HG03460 (cell line): ENCODE results near the gene ASXL1.
A peak's percentile ranks its signal among the peaks of the same experiment; 100 is the strongest.

Experiments
- ATAC-seq: cut with Tn5 transposase; IDR thresholded peaks from one replicate; pipeline ENCODE4 v1.9.1; 2021; ENCODE audit not compliant: unreplicated experiment

The ASXL1 gene

DNA sequence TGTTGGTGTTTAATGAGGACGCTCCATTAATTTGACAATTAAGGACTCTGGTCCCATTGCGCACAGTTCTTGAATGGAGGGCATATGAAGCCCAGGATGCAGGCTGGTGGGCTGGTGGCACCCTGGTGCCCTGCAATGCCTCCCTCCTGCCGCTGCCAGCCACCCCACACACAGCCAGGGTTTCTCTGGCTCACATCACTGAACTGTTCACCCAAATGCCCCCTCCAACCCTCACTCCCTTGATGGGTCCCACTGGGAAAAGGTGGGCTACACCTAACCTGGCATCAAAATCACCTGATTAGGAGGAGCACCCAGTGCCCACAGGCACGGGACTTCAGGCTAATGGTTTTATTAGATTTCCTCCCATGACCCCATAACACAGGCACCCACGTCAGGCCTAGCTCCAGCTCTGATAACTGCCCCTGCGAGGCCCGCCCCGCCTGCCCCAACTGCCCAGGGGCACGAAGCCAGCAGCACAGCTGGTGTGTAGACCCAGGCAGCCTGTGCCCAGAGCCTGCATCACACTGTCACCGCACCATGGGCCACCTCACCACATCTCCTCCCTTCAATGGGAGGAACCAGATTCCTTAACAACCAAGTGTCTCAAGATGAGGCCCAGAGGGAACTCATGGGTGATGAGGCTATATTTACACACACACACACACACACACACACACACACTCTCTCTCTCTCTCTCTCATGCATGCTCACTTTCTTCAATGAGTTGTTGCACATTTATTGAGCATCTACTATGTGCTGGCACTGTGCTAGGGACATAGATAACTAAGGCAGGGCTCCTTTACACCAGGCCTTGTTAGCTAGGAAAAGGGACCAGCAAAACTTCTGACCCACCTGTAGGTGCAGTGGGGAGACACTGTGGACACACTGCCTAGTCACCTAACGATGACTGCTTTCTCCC, 119.7 kb downstream of the ASXL1 start:
- ATAC-seq: no peak

DNA sequence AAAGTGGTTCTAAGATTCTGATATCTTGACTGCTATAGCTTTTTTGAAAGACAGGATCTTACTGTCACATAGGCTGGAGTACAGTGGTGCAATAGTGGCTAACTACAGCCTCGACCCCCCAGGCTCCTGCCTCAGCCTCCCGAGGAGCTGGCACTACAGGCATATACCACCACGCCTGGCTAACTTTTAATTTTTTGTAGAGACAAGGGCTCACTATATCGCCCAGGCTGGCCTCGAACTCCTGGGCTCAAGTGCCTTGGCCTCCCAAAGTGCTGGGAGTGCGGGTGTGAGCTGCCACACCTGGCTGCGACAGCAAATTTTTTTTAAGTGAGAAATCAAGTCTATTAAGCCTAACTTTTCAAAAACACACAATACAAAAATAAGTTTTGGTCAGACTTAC, 120.4 kb downstream of the ASXL1 start:
- ATAC-seq: no peak

DNA sequence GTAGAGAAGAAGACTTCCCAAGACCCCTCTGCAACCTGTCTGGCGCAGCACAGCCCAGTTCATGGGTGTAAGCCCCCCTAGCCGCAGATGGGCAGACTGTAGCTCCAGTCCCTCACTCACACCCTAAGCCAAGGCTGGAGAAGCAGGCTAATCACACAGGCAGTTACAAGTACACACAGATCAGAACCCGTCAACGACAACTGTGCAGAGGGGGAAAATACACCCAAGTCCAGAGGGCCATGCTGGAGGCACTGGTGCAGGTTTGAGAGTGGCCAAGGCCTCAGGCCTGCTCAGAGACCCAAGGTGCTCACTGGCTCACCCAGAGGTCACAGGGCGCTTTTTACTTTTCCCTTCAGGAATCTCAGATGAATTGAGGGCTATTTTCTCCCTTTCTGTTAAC, 120.9 kb downstream of the ASXL1 start:
- ATAC-seq: no peak

DNA sequence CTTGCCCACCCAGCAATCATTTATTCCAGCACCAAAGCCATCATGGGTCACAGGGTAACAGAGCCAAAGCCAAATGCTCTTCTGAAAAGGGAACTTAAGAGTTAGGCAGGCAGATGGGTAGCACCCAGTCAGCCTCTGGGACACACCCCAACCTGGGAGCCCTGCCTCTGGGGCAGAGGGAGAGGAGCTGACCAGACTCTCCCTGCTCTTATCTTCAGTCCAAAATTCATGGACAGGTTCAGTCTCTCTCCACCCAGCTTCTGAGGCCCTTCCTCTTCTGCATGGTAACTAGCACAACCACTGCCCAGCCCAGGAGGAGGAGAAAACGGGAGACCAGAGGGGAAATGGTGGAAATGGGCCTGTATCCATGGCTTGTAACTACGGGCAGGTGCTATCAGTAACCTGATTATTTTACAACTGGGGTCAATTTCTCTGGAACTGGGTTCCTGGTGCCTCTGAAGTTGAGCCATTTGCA, 121.6 kb downstream of the ASXL1 start:
- ATAC-seq: no peak

DNA sequence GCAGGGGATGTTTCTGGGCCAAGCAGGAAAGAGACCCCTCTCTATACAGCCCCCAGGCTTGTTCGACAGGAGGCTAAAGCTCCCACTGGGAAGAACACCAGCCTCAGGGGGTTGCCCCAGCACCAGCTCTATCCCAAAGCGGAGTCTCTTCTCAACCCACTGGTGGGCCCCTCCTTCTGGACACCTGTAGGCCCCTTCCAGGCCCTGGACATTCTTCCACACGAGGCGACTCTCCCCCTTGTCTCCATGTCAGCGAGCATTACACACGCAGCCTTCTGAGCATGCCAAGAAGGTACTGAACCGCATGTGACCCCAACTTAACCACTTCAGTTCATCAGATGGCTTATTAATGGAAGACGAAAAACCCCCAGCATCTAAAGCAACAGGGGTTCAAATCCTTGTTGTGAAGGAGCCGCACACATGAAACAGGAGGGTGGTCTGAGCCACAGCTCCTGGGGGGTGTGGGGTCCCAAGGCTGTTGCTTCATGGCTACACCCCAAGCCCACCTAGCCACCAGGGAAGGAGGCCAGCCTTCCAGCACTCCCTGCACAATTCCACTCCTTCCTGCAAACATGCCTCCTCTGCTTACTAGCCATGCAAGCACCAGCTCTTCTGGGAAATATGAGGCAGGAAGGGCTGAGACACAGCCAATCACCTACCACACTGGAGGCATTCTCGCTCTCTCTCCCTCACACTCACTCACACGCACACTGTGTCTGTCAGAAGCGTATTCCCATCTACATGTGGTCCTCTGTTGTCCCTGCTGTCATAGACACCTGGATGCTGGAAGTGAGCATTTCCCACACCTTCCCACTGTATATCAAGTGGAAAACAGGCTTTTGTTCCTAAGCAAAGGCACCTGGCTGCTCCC, 122.5 kb downstream of the ASXL1 start:
- no peak for ATAC-seq

DNA sequence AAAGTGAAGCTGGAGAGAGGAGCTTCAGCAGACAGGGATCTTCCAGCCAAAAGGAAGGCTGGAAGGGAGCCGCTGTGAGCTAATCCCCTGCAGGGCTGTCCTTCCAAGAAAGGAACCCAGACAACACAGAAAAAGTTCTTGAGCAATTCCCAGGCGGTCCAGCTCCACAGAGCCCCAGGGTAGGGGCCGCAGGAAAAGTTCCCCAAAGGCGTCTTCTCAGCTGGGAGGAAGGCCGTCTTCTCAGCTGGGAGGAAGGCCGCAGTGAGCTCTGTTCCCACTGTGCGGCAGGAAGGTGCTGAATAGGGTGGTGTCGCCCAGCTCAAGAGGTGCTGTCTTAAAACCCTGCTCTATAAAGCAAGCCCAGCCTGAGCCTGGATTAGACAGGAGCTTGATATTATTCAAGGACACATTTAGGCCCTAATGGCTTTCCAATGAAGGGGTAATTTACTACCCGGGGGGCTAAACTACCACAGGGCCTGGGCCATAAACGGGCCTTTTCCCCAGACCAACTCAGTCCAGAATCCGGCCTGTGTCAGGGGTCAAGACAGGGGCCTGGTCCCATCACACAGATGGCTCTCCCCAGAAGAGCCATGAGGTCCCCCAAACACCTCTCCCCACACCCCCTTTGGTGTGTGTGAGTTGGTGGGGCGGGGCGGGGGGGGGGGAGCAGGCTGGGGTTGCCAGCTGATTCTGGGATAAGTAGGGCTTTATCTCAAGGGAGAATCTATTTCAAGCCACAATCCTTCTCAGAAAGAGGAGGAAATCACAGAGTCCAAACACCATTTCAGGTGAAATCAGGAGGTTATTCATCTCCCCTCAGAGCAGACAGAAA, 123.4 kb downstream of the ASXL1 start:
- no peak for ATAC-seq

DNA sequence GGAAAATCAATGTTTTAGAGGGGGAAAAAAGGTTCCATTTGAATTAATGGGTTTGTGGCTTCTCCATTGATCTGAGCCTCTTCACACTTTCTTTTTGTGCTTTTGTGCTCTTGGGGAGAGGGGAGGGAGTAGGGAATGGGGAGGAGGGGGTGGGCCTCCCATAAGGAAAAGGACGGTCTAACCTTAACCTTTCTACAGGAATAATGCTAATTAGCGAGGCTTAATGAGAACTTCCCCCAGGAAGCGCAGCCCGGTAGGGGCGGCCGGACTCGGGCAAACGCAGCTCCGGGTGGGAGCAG, 124.0 kb downstream of the ASXL1 start:
- ATAC-seq: no peak

DNA sequence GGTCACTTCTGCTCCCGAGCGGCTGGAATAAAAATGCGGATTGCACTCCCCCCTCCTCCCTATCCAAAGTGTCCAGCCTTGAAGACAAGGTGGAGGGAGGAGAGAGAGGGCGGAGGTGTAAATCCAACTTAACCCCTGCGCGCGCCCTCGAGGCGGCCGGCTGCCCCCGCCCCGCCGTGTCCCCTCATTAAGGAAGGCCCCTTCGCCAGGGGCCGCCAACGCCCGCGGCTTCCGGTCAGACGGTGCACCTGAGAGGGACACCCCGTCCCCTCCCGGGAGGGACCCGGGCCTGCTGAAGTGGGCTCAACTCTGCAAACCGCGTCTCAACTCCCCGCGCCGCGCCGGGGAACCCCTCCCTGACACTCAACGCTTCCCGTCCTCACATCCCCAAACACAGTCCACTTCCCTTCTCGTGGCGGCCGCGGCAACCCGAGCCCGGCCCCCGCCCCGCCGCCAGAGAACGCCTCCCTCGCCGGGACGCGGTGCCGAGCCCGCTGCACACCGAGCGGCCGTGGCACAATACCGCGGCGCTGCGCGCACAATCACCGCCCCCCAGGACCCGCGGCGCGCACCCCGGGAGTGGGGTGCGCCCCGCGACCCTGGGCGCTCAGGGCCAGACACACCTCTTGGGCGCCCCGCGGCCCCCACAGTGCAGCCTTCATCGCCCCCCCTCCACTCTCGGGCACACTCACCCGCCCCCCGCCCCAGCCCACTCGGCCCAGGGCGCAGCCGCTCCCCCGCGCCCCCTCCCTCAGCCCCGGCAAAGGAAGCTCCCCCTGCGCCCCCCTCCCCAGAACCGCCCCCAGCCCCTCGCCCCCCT, 124.5 kb downstream of the ASXL1 start:
- ATAC-seq: no peak

DNA sequence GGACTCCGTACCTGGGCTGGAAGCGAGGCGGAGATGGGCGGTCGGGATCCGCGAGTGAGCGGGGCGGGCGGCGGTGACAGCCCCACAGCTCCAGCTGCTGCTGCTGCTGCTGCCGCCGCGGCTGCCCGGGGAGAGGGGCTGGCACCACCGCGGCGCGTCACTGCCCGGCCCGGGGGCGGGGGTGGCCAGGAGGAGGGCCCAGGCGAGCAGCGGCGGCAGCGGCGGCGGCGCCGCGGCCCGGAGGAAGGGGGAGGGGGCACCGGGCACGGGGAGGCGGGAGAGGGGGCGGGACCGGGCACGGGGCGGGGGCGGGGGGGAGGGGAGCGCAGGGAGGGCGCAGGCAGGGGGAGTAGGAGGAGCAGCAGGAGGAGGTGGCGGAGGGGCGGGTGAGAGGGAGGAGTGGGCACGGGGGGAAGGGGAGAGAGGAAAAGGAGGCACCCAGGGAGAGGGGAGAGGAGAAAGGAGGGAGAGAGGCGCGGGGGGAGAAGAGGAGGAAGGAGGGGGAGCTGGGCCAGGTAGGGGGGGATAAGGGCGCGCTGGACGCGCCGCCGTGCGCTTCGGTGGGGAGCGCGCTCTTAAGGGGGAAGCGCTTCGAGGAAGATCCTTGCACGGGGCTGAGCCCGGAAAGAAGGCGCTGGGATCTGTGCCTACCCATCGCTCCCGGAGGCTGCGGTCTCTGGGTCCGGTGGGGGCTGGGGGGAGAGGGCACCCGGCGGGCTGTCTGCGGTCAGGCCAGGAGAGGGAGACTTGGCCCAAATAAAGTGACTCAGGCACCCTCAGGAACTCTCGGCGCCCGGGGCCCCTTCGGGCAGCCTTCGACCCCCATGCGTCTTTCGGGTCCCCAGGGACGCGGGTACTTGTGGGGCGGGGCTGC, 125.5 kb downstream of the ASXL1 start:
- no peak for ATAC-seq

DNA sequence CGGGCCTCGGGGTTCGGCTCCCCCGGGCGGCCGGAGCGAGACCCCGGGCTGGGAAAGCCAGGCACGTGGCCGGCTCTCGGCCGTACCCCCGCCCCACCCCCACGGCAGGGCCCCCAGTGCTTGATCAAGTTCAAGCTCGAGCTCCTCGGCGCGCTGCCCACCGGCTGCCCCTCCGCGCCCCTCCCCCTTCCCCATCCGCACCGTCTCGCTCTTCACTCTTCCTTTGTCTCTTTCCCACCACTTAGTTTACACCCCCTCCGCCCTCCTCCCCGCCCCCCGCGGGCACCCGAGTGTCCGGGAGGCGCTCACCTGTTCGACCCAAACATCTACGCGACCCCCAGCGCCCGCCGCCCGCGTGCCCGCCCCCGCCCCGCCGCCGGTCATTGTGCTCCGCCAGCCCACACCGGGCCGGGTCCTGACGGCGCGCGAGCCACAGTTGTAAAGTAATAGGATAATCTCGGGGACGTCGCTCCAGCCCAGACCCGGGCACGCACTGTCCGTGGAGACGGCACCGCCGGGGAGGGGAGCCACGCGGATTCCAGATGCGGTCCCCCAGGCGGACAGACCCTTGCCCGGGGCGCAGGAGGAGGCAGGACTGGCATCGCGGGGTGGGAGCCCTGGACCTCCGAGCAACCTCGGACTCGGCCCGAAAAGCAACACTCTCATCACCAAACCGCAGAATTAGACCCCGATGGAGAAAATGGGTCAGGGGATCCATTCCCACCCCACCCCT, 126.3 kb downstream of the ASXL1 start:
- ATAC-seq: no peak

DNA sequence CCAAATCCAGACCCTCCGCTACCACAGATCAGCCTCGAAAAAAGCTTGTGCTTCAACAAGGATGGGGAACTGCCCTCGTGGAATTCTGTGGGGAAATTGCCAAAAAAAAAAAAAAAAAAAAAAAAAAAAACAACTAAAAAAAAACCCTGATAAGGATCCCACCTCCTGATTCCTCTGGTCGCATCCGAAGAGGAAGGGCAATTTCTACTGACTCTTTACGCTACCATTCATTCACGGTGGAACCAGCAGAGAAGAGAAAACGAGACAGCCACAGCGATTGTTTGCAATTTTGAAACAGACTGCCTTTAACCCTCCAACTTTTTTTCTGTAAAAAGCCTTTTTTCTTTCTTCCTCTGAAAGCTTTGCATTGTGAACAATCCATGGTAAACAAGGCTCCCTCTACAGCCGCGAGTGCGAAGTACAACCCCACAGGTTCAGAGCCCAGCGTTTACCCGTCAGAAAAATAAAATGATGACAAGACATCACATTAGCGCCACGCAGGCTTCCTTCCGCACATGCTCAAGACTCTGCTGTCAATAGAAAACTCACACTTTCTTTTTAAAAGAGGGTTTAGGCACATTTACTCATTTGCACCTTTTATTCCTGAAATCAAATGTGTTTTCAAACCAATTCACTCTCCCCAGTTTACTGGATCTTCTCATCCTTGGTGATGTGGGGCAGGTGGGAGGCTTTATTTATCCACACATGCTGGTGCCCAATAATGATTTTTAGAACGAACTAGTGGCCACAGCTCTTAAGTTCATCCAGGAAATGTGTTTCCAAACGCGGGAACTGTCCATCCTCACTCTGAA, 127.0 kb downstream of the ASXL1 start:
- ATAC-seq: peak; percentile 64

DNA sequence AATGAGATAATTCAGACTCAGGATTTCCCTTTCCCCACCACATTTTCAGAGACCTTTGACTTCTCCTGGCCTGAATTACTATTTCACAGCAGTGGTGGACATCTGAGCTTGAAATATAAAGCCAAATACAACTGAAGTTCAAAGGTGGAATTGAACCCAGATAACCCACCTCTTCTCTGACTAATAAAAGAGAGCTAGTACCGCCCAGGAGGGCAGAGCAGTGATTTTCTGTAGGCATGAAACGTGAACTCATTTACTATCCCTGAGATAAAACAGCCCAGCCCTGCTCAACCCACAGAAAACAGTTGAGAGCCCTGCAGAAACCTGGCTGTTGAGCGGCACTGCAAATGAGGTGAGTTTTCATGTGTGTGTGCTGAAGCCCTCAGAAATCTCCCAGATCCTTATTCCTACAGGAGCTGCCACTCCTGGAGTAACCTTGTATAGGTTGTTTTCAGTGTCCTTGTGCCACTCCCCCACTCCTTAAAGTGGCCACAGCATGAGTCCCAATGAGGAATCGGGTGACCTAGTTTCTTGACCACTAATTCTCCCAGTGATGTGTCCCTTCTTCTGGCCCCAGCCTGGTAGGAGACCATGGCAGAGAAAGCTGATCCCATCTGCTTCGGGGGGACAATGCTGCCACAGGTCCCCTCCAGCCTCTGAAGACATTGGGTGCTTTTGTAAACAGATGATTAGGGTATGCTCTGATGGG, 127.8 kb downstream of the ASXL1 start:
- ATAC-seq: no peak

DNA sequence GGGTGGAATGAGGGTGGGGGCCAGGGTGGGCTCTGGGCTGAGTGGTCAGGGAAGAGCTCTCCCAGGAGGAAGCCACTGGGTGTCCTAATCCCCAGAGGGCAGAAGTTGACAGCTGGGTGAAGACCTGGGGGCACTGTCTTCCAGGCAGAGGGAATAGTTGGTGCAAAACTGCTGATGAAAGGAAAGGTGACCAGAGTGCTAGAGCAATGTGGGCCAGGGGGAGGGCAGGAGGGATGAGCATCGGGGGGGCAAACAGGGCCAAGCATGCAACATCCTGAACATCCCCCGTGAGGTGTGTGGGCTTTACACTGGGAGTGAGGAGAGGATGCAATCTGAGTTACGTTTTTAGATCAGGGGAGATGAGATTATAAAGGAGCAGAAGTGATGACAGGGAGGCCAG, 129.2 kb downstream of the ASXL1 start:
- no peak for ATAC-seq

DNA sequence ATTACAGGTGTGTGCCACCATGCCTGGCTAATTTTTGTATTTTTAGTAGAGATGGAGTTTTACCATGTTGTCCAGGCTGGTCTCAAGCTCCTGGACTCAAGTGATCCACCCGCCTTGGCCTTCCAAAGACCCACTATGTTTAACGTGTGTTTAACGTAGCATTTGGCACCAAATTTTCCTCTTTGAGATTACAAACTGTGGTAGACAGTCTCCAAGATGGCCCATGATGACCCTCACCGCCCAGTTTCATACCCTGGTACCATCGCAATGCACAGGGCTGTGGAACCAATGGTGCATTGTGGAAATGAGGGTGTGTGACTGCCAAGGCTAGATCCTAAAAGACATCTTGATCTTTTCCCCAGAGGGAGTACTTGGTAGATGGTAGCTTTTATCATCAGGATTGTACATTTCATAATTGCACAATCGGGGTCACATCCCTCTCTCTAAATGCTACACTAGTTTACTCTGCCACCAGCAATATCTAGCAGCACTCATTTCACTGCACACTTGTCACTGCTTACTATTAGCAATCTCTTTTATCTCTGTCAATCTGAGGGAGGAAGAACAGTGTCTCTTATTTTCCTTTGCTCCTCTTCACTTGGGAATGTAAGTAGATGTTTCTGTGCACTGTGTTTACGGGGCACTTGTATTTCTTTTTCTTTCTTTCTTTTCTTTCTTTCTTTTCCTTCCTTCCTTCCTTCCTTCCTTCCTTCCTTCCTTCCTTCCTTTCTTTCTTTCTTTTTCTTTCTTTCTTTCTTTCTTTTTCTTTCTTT, 130.1 kb downstream of the ASXL1 start:
- no peak for ATAC-seq
